NCI-H1105 (cell line): ENCODE data around the gene MLX.
A peak's percentile ranks its signal among the peaks of the same experiment; 100 is the strongest.
"Not testable (repeated sequence)": the region's sequence is repeated elsewhere in the genome, so short reads cannot be mapped to it uniquely, and the experiment has no call there.

ENCODE experiments used
- DNase-seq: peaks from one replicate; lab custom pipeline; 2025; lab: John Stamatoyannopoulos, UW

The MLX gene

DNA sequence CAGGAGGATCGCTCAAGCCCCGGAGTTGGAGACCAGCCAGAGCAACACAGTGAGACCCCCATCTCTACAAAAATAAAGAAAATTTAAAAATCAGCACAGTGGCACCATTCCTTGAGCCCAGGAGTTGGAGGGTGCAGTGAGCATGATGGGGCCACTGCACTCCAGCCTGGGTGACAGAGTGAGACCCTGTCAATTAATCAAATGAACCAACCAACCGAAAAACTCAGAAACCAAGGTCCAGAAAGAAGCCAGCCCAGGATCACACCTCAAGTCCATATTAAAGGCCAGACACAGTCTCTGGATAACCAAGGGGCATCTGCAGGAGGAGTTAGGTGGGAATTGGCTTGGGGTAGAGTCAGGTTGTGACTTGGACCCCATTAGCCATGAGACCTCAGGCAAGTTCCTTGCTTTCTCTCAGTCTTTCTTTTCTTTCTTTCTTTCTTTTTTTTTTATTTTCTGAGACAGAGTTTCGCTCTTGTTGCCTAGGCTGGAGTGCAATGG lies 11.7 kb upstream of the MLX start:
- no peak for DNase-seq

GRCh38 chr17:42555961-42556617 lies 10.8 kb upstream of the MLX start:
- DNase-seq = not testable (repeated sequence)

GRCh38 chr17:42559075-42559474 lies 7.8 kb upstream of the MLX start:
- DNase-seq = no peak

GRCh38 chr17:42560246-42560645 lies 6.7 kb upstream of the MLX start:
- DNase-seq = no peak

GRCh38 chr17:42561897-42562387 lies 5.0 kb upstream of the MLX start, which contains the start of gene COASY:
Gene COASY (plus strand): TSS chr17:42562148. CDS start chr17:42562623, 475 bp downstream.
- peak; percentile 93 for DNase-seq

DNA sequence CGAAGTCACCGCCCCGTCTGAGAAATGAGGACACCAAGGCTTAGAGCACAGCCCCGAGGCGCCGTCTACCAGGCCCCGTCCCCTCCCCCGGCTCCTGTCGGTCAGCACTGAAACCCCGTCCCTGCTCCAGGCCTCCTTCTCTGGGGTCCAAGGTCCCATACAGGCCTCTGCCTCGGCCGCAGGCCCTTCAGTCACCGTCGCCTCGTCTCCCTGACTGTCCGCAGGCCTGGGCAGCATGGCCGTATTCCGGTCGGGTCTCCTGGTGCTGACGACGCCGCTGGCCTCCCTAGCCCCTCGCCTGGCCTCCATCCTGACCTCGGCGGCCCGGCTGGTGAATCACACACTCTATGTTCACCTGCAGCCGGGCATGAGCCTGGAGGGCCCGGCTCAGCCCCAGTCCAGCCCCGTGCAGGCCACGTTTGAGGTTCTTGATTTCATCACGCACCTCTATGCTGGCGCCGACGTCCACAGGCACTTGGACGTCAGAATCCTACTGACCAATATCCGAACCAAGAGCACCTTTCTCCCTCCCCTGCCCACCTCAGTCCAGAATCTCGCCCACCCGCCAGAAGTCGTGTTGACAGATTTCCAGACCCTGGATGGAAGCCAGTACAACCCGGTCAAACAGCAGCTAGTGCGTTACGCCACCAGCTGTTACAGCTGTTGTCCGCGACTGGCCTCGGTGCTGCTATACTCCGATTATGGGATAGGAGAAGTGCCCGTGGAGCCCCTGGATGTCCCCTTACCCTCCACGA lies 4.3 kb upstream of the MLX start:
- DNase-seq = no peak

GRCh38 chr17:42563143-42563509 lies 3.8 kb upstream of the MLX start:
- DNase-seq = no peak

DNA sequence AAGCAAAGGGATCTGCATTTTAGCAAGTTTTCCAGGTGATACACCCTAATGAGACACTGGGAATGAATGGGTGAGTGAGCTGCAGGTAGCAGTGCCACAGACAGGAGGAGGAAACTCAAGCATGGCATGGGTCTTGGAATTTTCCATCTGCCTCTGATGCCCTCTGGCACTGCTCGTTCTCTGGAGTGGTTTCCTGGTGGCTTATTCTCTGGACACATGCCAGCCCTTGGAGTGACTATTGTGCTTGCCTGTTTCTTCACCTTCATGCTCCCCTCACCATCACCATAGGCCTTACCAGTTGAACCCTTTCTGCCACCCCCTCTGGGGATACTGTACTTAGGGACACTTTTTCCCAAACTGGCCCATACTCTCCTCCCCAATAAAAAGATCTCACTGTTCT lies 3.4 kb upstream of the MLX start:
- no peak for DNase-seq

GRCh38 chr17:42563950-42564349 lies 3.0 kb upstream of the MLX start:
- DNase-seq = no peak

DNA sequence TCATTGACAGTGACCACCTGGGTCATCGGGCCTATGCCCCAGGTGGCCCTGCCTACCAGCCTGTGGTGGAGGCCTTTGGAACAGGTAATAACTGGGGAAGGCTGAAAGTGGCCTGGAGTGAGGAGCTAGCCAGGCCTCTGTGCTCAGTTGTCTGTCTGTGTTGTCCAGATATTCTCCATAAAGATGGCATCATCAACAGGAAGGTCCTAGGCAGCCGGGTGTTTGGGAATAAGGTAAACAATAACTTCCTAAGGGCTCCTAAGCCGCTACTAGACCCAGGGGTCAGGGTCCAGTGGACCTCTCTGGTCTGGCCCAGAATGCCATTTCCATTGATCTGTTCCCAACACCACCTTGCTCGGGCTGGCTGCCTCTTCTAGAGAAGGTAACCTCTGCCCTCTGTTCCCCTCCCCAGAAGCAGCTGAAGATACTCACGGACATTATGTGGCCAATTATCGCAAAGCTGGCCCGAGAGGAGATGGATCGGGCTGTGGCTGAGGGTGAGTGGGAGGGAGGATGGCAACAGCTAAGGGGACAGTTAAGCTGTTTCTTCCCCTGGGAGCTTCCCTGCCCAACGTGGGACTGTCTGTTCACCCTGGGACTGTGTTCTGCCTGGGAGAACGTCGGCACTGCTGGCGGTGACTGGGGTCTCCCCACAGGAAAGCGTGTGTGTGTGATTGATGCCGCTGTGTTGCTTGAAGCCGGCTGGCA lies 1.9 kb upstream of the MLX start:
- DNase-seq = no peak

GRCh38 chr17:42565523-42566214 lies 1.2 kb upstream of the MLX start:
- DNase-seq = no peak

GRCh38 chr17:42566215-42566882 lies 551 bp upstream of the MLX start:
- no peak for DNase-seq

GRCh38 chr17:42568341-42569111 lies 1.6 kb downstream of the MLX start:
- no peak for DNase-seq

- DNase-seq = no peak
These were observed 4.7 kb downstream of the MLX start for GRCh38 chr17:42571435-42572225.

- no peak for DNase-seq
These were observed 6.2 kb downstream of the MLX start for GRCh38 chr17:42573095-42573494.

- no peak for DNase-seq
These were observed 7.6 kb downstream of the MLX start for GRCh38 chr17:42574463-42574862.

GRCh38 chr17:42577140-42577531 lies 10.2 kb downstream of the MLX start:
- DNase-seq = no peak

DNA sequence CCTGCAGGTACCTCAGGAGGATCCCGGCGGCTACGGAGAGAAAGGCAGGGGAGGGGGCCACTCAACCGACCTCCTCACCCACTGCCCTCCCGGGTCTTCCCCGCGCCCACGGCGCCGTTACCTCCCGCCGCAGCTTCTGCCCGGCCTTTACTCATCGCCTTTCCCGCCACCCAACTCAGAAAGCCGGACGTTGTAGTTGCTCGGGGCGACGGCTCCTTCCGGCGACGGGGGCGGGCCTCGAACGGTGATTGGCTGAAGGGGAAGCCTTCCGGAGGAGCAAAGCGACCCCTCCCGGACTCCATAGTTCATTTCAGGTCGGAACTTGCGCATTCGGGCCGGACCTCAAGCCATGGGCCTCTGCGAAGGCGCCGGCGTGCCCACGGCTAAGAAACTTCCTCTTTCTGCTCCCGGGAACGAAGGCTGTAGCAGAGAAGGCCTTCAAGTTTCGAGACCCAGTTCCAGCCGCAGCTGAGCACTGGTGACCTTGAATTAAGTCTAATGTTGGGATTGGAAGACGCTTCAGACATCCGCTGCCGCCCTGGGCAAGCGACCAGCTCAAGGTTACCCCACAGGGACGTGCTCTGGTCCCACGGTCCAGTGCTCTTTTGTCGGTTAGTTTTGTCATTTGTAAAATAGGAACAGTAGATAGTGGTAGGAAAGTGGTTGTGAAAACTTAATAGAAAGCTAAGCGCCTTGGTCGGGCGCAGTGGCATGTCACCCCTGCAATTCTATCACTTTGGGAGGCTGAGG lies 10.8 kb downstream of the MLX start, which contains the start of gene PSMC3IP:
Gene PSMC3IP (minus strand): TSS at position 198 of the 750 bp plus-strand sequence. CDS start 43 bp downstream, at position 155.
- peak; percentile 86 for DNase-seq

DNA sequence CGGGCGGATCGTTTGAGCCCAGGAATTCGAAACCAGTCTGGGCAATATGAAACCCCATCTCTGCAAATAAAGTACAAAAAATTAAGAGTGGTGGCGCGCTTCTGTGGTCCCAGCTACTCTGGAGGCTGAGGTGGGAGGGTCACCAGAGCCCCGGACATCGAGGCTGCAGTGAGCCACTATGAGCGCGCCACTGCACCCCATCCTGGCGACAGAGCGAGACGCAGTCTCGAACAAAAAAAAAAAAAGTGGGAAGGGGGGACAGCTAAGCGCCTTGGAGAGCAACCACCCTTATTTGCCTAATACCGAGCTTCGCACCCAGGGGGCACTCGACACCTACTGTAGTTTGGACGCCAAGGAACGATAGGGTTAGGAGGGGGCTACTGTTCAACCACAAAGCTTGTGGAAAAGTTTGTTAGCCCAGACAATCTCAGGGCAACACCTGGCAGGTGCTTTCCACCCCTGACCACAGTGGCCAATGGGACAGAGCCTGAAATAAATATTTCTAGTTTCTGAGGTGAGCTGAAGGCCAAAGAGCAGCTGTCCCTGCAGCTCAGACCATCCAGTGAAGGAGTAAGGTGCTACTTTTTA lies 11.5 kb downstream of the MLX start:
- DNase-seq = peak; percentile 67
